HG03066 (cell line): ENCODE data around the gene PTCHD1.

Experiments used
- ATAC-seq: cut with Tn5 transposase; IDR thresholded peaks from one replicate; pipeline ENCODE4 v1.9.1; 2021; ENCODE audit warnings: low read depth; ENCODE audit not compliant: unreplicated experiment

Gene PTCHD1

GRCh38 chrX:23334848-23335599 lies at the start of gene PTCHD1:
Gene PTCHD1 (plus strand): TSS chrX:23334849. CDS start chrX:23334876, 27 bp downstream.
- ATAC-seq, result no peak

GRCh38 chrX:23286731-23287130 lies 47.9 kb upstream of the PTCHD1 start:
- no peak for ATAC-seq

DNA sequence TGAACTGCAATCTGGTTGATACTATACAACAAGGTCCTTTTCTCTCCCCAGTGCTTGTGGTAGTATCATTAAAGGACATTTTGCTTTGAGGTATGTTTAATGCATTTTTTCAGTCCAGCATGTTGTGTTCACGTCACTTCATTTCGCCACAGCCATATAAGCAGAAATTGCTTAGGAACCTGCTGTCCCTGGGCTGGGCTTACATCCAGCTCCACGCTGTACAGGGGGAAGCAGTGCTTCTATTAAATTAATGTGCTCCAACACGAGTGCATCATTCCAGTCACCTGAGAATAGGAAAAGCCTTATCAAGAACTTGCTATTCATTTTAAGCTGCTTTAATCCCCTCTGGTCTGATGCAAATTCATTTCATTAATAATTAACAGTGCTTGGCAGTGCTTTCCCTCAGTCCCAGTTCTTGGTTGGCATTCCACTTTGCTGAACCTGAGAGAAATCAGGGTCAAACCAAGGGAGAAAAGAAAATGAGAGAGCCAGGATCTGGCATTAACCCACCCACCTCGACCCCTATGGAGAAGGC lies 47.4 kb upstream of the PTCHD1 start:
- no peak for ATAC-seq

GRCh38 chrX:23292354-23292987 lies 42.2 kb upstream of the PTCHD1 start:
- ATAC-seq, result no peak

DNA sequence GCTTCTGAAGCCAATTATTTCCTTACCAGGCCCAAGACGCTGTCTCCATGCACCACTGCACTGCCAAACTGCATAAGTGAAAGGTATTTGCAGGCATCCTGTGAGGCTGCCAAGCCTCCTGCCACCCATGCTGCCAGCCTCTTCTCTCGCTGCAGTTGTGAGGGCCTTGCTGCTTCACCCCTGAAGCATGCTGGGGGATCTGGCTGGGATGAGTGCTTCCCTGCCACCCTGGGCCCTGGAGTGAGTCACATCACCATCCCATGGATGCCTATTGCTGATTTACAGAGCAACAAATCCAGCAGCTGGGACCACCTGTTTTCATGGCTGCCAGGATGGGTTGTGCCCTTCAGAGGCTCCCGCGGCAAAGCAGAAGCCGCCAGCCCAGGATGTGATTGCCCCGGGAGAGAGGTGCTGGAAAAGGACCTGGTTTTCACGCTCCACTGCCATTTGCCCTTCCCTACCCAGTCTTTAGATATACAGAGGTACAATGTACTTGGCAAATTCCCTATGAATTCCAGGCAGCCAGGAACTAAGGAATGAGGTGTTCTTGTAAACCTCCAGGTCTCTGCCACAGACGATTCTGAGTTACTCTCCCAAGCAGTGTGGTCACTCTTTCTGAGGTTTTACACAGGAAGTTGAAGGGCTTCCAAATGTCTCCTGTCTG lies 41.5 kb upstream of the PTCHD1 start:
- ATAC-seq, result no peak

GRCh38 chrX:23304881-23305280 lies 29.8 kb upstream of the PTCHD1 start:
- no peak for ATAC-seq

- no peak for ATAC-seq
Observed at GRCh38 chrX:23311731-23312130, 22.9 kb upstream of the PTCHD1 start.

DNA sequence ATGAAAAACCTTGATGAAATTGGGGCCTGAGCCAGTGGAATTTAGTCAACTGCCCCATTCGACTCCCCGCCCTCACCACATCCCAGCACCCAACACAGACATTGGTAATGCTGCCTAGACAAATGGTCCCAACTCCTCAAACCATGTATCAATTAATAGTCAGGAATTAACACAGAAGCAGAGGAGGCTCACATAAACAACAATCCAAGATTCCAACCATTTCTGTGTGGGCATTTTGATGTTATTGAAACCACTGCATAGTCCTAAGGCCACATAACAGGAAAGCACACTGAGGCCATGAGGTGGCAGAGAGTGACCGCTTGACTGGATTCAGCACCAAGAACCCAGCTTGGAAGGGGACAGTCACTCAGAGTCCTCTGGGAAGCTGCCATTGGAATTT lies 22.5 kb upstream of the PTCHD1 start:
- no peak for ATAC-seq

DNA sequence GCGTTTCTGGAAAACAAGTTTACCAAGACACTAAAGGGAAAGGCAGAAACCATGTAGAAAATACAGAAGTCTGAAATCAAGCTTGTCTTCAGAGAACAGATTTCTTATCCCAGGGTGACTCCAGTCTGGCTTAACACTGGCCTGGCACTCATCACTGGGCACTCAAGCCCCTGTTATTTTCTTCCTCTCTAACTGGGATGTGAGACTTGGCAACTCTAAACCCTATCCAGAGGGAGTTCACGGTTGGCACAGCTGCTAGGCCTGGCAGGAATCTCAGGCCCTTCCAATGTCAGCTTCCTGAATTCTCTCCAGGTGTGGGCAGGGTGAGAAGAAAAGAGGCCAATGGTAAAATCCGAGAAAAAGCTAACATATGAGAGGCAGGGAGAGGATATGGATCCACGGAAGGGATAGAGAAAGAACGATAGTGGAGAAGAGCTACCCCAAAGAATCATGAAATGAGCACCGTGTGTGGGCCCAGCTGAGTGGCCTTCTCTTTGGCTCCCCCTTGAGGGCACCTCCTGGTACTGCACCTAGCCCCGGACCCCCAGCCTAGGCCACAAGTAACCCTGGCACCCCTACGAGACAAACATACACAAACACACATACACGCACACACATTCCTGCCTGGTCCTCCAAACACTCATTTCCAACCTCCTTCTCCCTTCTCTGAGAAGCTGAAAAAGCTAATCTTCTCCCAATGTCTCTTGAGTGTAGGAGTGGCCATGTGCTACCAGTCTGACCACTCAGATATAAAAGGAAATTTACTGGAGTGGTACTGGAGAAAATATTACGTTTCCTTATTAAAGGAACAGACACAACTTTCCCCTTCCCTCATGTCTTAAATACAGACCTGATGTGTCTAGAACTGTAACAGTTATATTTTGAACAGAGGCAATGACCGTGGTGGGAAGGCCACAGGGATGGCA lies 16.6 kb upstream of the PTCHD1 start:
- peak; percentile 79 for ATAC-seq

DNA sequence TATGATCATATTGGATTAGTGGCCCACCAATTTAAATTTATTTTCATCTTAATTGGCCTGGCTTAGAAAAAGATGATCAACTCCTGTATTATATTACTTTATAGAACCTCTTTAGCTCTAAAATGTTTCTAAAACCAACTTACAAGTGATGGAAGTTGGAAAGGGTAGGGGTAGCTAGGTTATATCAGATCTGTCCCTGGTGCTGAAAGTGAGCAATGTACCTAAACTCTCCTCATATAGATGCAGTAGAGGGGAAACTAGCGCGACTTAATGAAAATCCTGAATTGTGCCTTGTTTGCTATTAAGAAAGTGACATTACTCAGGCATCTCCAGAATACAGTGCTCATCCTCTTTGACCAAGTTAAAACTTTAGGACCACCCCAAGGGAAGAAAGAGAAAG lies 7.5 kb upstream of the PTCHD1 start:
- ATAC-seq, result no peak

- ATAC-seq, result no peak
Observed at GRCh38 chrX:23331701-23332100, 2.9 kb upstream of the PTCHD1 start.

GRCh38 chrX:23332101-23332887 lies 2.4 kb upstream of the PTCHD1 start:
- ATAC-seq, result no peak

DNA sequence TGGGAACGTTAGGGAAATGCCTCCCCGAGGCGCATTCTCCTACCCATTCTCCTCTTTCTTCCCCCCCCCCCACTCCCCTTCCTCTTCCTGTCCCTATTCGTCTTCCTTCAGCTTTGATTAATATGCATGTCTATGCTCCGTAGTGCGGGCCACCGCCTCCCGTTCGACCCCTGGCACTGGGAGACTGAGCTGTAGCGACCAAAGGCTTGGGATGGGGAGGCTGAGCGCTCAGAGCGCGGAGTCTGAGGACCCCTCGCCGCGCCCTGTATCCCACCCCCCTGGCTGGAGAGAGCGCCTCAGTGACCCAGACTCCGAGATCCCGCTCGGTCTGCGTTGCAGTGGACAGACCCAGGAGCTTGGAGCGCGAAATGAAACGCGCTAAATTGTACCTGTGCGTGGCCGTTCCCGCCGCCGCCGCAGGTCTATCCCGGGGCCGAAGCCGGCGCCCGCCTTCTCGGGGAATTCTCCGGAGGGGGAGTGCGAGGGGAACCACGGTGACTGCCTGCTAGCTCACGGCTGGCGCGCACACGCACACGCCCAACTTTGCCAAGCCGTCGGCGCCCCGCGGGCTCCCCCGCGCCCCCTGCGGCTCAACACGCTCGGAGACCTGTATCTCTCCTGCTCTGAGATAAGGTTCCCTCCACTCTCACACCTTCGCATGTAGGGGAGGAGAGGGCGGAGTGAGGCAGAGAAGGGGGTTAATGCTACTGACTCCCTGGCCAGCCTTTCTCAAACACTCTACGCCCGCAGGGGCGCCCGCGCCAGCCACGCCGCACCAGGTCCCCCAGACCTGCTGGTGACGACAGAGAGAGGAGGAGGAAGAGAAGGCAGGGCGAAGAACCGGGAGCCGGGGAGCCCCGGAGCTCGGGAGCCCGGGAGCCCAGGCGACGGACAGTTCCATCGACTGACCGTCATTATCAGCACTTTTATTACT lies 1.5 kb upstream of the PTCHD1 start:
- no peak for ATAC-seq

GRCh38 chrX:23333842-23334520 lies 668 bp upstream of the PTCHD1 start:
- no peak for ATAC-seq

GRCh38 chrX:23334521-23334847 lies 165 bp upstream of the PTCHD1 start:
- no peak for ATAC-seq

- ATAC-seq, result no peak
Observed at GRCh38 chrX:23338334-23338733, 3.7 kb downstream of the PTCHD1 start.

GRCh38 chrX:23341452-23341851 lies 6.8 kb downstream of the PTCHD1 start:
- ATAC-seq, result no peak

DNA sequence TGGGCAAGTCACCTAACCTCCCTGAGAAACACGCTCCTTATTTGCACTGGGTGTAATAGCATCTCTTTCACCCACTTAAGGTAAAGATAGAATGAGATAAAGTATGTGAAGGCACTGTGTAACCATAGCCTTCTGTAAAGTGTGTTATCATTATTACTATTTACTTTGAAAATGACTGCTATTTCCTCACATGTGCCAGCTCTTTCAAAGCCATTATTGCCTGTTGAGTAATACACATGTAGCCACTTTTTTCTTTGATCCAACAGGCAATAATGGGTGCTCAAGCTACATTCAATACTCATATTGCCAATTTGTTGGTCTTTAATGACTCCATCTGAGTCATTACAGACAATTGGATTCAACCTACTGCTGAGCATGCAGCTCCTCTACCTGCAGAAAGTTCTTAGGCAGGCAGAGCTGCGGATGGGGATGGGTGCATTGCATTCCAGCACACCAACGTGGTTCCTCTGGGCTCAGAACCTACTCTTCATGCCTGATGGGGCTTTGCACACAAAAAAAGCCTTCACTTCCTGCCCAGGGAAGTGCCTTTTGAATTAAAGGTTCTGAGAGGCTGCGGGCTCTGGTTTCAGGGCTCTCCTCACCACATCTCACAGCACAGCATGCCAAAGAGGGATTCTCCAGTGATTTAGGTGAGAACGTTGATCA lies 9.7 kb downstream of the PTCHD1 start:
- ATAC-seq, result no peak
